Mammary epithelial cell (primary cell): ENCODE measurements around the gene TGM2.

Experiments
- EZH2 ChIP-seq: IDR thresholded peaks from 2 replicates; pipeline ENCODE4 v1.6.1; 2012; ENCODE audit warnings: low read length, inconsistent platforms, borderline replicate concordance
- TF ChIP-seq, protein P1 (sequence below), 2 donors: IDR thresholded peaks in 1 of 2; conservative IDR thresholded peaks in 1 of 2; 2 replicates each; pipeline ENCODE4 v1.5.1; 2011 to 2012; ENCODE audit warnings: inconsistent platforms in 2 of 2, low read length in 2 of 2, mild to moderate bottlenecking in 2 of 2, control low read depth in 1 of 2, low read depth in 1 of 2; ENCODE audit not compliant: insufficient read depth in 1 of 2; ENCODE audit errors: extremely low read depth in 1 of 2

DNA sequence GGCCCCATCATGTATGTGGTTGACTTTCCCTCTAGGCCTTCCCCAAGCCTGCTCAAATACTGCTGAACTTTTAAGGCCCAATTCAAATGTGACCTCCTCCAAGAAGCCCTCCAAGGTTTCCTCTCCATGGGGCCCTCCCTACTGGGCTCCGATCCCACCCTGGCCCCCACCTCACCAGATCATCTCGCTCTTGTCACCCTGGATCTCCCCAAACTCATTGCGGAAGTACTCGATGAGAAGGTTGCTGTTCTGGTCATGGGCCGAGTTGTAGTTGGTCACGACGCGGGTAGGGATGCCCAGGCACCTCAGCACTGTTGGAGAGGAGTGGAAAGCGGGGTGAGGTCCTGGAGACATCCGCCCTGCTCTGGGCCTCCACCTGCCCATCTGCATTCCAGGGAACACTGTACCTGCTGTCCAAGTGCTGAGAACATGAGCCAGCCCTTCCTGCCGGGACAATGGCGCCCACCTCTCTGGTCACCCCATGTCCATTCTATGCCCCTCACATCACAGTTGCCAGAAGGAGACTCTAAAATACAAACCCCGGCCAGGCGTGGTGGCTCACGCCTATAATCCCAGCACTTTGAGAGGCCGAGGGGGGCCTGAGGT is 23.1 kb downstream of the TGM2 start:
- TF ChIP-seq, protein P1, sequence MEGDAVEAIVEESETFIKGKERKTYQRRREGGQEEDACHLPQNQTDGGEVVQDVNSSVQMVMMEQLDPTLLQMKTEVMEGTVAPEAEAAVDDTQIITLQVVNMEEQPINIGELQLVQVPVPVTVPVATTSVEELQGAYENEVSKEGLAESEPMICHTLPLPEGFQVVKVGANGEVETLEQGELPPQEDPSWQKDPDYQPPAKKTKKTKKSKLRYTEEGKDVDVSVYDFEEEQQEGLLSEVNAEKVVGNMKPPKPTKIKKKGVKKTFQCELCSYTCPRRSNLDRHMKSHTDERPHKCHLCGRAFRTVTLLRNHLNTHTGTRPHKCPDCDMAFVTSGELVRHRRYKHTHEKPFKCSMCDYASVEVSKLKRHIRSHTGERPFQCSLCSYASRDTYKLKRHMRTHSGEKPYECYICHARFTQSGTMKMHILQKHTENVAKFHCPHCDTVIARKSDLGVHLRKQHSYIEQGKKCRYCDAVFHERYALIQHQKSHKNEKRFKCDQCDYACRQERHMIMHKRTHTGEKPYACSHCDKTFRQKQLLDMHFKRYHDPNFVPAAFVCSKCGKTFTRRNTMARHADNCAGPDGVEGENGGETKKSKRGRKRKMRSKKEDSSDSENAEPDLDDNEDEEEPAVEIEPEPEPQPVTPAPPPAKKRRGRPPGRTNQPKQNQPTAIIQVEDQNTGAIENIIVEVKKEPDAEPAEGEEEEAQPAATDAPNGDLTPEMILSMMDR (conservative IDR thresholded peaks at IDR 0.05 in 1 of 2, IDR thresholded peaks at IDR 0.05 in 1 of 2; ENCODE audit: extremely low read depth in 1 of 2, insufficient read depth in 1 of 2, low read depth in 1 of 2, low read length in 2 of 2): no peak
- no peak for TF ChIP-seq EZH2
